GM18517 (cell line): Measurements from ENCODE around the gene ABR.

Experiments
- ATAC-seq: cut with Tn5 transposase; IDR thresholded peaks from one replicate; pipeline ENCODE4 v1.9.1; 2021; ENCODE audit warnings: mild to moderate bottlenecking, moderate library complexity; ENCODE audit not compliant: unreplicated experiment

ABR gene

GRCh38 chr17:1011760-1012735 lies 167.7 kb downstream of the ABR start:
- no peak for ATAC-seq

GRCh38 chr17:1011138-1011537 lies 168.6 kb downstream of the ABR start:
- no peak for ATAC-seq

- no peak for ATAC-seq
Measured at GRCh38 chr17:1010586-1010985, 169.2 kb downstream of the ABR start.

- no peak for ATAC-seq
Measured at GRCh38 chr17:1010086-1010450, 169.7 kb downstream of the ABR start.

- no peak for ATAC-seq
Measured at GRCh38 chr17:1009229-1010085, 170.3 kb downstream of the ABR start.

- no peak for ATAC-seq
Measured at GRCh38 chr17:1008008-1008761, 171.6 kb downstream of the ABR start.

- ATAC-seq: no peak
Measured at GRCh38 chr17:1007310-1008007, 172.3 kb downstream of the ABR start.

- no peak for ATAC-seq
Measured at GRCh38 chr17:1006054-1006453, 173.7 kb downstream of the ABR start.

- ATAC-seq: no peak
Measured at GRCh38 chr17:1005361-1005946, 174.3 kb downstream of the ABR start.

GRCh38 chr17:1004769-1005295 lies 174.9 kb downstream of the ABR start:
- ATAC-seq: no peak

- ATAC-seq: no peak
Measured at GRCh38 chr17:1003972-1004768, 175.6 kb downstream of the ABR start.

GRCh38 chr17:1003633-1003971 lies 176.2 kb downstream of the ABR start:
- no peak for ATAC-seq

- no peak for ATAC-seq
Measured at GRCh38 chr17:1002771-1003555, 176.8 kb downstream of the ABR start.

GRCh38 chr17:1002412-1002753 lies 177.4 kb downstream of the ABR start:
- ATAC-seq: no peak

GRCh38 chr17:1001640-1002411 lies 178.0 kb downstream of the ABR start:
- no peak for ATAC-seq

- no peak for ATAC-seq
Measured at GRCh38 chr17:1000597-1001461, 179.0 kb downstream of the ABR start.

- ATAC-seq: no peak
Measured at GRCh38 chr17:998111-998510, 181.7 kb downstream of the ABR start.
